Activated CD4-positive, alpha-beta T cell treated with anti-CD3 and anti-CD28 coated beads, Interleukin-2, Interleukin-4, amounts not matched to agents 100 ng/mL and 50 ng/mL, durations not matched to agents 16 hours and 8 hours (primary cell): Measurements from ENCODE around the gene NABP1.

Source experiments
- DNase-seq: peaks from one replicate; pipeline ENCODE4 v3.0.0-alpha.2; 2020; ENCODE audit warnings: low spot score

Gene NABP1

GRCh38 chr2:191710411-191710900, 32.5 kb downstream of the NABP1 start:
- no peak for DNase-seq

- DNase-seq: no peak
These were observed 33.7 kb downstream of the NABP1 start for GRCh38 chr2:191711621-191712020.

DNA sequence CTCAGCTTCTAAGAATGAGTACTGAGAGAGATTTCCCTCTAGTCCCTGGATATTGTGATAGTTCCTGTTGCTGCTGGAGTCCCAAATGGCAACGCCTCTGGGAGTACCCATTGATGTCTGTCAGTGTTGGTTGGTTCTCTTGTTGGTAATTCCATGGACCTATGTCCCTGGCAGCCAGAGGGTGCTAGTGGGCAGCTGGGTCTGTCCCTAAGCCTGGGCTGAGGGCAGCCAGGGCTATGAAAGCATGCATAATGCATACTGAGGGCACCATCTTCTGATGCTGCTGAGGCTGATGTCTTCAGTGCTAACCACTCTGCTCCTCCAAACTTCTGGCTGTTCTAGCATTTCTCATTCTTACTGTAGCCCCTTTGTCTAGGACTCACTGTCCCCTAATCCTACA, 35.9 kb downstream of the NABP1 start:
- no peak for DNase-seq

DNA sequence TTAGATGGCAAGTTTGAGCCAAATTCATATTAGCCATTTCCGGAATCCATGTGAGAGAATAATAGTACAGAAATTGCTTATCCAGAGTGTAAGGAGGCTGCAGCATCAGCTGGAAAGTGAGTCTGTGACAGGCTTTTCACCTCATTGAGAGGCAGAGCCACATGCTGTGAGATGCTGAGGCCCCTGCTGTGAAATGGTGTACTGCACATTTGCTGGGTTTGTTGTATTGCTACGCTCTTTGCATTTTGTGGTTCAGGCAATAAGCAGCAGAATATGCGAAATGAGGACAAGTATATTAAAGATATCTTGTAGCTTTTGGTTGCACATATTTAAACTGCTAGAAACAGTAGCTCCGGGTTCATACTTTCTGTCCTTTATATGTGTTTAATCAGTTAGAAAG, 37.0 kb downstream of the NABP1 start:
- DNase-seq: no peak

DNA sequence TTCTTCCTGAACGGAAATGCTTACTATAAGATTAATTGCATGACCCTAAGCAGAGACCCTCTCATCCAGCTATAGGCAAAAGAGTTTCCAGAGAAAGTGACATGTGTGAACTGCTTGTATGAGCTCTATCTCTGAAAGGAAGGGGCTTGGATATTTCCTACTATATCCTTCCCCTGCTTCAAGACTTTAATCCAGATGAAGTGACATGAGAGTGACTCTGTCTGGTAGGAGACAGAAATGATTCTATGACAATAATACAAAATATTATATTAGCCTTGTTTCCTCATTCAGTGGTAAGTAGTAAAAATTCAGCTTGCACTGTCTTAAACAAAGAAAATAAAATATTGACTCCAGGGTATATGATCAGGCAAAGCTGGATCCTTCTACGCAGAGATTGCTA, 37.5 kb downstream of the NABP1 start:
- no peak for DNase-seq

GRCh38 chr2:191719261-191719660, 41.3 kb downstream of the NABP1 start:
- DNase-seq: no peak

GRCh38 chr2:191719938-191720337, 42.0 kb downstream of the NABP1 start:
- DNase-seq: no peak

DNA sequence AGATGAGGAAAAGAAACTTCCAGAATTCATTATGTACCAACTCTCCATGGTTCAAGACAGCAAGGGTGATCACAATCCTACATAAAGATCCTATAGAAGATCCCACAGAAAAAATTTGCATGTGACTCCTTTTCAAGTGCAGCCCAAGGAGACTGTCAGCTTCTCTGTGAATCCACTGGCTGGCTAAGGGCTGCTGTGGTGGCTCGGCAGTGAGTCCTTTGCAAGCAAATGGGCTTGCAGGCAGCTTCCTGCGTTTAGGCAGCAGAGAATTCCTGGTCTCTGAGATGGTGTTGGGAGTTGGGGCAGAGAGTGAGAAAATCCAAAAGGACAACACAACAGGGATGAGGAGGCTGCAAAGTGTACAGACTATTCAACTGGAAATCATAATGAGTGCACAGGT, 43.4 kb downstream of the NABP1 start:
- no peak for DNase-seq

GRCh38 chr2:191724015-191724414, 46.1 kb downstream of the NABP1 start:
- no peak for DNase-seq

GRCh38 chr2:191728750-191729624, 51.1 kb downstream of the NABP1 start:
- no peak for DNase-seq

- DNase-seq: no peak
These were observed 52.3 kb downstream of the NABP1 start for GRCh38 chr2:191730263-191730662.
